ENCODE measurements around the gene ANG.
A peak's percentile ranks its signal among the peaks of the same experiment; 100 is the strongest.
"Not testable (repeated sequence)": the region's sequence is repeated elsewhere in the genome, so short reads cannot be mapped to it uniquely, and the experiment has no call there.

ANG gene

GRCh38 chr14:20688167-20688839 lies at the start of gene ANG:
ANG (plus strand) TSS chr14:20688764; CDS start chr14:20693565, 4,801 bp downstream.
- no peak for DNase-seq

- no peak for DNase-seq
Observed at GRCh38 chr14:20641591-20641990, 47.0 kb upstream of the ANG start, which contains the start of gene OR6S1. OR6S1 (minus strand) TSS chr14:20641691; CDS start chr14:20641691, 0 bp downstream.

GRCh38 chr14:20642182-20642581 lies 46.4 kb upstream of the ANG start:
- no peak for DNase-seq

DNA sequence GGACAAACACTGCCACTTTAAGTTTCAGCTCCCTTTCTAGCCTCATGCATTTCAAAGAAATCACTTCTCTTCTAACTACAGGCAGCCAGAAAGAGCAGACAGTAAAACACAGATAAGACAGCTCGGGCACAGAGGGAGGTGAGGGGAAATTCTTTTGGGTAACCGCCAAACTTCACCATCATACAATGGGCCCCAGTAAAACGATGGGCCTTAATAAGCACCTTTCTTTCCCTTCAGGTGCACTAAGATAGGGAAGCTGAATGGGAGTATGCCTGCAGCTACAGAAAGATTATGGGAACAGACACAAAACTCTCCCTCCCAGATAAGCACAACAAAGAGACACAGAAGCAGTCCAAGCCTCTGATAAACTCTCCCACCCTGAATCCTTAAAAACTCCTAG lies 45.8 kb upstream of the ANG start:
- not testable (repeated sequence) for DNase-seq

GRCh38 chr14:20644520-20644919 lies 44.0 kb upstream of the ANG start:
- DNase-seq: no peak

DNA sequence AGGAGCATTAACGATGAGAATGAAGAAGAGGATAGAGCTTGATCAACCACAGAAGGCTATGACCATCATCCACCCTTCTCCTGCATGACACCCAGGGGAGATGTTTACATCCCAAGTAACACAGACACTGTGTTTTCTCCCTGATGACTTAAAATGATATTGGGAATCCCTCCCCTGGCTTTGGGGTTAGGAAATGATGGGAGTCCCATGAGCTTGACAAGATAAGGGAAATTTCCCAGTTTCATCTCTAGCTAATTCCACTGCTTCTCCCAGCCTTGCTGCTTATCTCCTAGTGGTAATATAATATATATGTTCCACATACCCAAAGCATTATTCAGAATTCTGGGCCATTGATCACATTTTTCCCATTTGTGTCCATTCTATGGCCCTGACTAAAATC lies 43.1 kb upstream of the ANG start:
- DNase-seq: no peak

GRCh38 chr14:20652996-20653975 lies 35.3 kb upstream of the ANG start:
- DNase-seq: peak; percentile 85

GRCh38 chr14:20655851-20656250 lies 32.7 kb upstream of the ANG start:
- DNase-seq: no peak

- DNase-seq: no peak
Observed at GRCh38 chr14:20656274-20656673, 32.3 kb upstream of the ANG start.

DNA sequence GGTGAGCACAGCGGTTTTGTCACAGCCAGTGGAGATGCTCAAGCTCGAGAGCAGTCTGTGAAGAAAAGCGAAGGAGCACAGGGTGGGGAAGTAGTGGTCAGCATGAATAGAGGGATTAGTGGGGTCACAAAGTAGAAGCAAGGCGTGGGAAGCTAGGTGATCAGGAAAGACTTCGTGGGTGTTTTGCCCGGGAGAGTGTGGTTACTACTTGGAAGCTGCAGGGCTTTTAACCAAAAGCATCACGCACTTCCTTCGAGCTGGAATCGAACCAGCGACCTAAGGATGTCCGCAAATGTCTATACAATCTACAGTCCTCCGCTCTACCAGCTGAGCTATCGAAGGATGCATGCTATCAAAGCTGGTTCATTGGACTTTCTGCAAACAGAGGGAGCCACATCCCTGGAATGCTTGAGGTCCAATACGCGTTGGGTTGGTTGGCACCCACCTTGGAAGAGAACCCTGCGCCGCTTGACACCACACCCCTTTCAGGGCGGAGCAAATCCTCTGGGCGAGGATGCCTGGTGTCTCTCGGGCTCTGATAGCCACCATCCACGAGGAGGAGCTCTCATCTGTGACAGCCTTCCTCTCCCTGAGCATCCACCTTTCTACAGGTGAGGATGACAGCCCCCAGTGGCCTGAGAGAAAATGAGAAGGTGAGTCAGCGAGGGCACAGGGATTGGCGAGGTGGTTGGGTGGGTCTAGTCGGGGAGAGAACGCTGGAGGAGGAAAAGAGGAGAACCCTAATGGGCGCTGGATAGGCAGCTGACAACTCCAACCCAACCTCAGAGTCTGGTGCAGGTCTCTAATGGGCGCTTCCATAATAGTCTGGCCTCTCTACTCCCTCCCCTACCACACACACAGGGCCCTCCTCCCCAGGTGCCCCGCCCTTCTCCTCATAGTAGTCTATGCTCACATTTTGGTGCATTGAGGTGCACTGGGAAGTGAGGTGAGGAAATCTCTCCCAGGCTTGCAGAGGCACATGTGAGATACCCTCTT lies 31.1 kb upstream of the ANG start:
- peak; percentile 53 to 62 for DNase-seq

- no peak for DNase-seq
Observed at GRCh38 chr14:20658246-20658645, 30.3 kb upstream of the ANG start.

- no peak for DNase-seq
Observed at GRCh38 chr14:20659336-20659735, 29.2 kb upstream of the ANG start.

GRCh38 chr14:20659813-20660395 lies 28.7 kb upstream of the ANG start:
- no peak for DNase-seq

GRCh38 chr14:20661197-20661596 lies 27.4 kb upstream of the ANG start:
- DNase-seq: no peak

GRCh38 chr14:20662968-20663732 lies 25.4 kb upstream of the ANG start:
- DNase-seq: peak; percentile 90 to 91

GRCh38 chr14:20666400-20666961 lies 22.1 kb upstream of the ANG start:
- not testable (repeated sequence) for DNase-seq

DNA sequence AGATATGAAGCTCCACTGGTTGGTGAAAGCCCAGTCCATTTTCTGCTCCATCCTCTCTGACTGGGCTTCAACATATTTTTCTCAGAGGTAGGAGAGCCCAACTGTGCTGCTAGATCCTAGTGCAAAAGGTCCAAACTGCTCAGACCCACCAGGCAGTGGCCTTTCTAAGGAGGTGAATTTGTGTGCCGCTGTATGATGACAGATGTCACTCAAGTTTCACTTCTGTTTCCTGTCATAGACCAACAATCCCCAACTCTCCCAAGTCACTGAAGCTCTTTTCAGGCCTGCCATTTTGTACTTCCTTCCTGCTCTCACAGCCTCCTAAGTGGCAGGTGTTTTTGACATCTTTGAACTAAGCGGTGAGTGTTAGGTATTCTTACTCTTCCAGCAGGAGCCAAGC lies 20.6 kb upstream of the ANG start:
- peak; percentile 34 to 46 for DNase-seq

DNA sequence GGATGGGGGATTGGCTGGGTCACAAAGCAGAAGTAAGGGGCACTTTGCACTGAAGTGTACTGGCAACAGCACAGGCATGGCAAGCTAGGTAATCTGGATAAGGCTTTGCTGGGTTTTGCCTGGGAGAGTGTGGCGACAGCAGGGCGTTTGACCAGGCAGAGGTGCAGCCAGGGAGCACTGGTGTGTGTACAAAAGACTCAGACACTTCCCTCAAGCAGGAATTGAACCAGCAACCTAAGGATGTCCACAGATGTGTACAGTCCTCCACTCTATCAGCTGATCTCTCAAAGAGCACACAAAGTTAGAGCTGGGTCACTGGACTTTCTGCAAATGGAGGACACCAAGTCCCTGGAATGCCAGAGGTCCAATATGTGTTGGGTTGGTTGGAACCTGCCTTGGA lies 19.6 kb upstream of the ANG start:
- DNase-seq: no peak

DNA sequence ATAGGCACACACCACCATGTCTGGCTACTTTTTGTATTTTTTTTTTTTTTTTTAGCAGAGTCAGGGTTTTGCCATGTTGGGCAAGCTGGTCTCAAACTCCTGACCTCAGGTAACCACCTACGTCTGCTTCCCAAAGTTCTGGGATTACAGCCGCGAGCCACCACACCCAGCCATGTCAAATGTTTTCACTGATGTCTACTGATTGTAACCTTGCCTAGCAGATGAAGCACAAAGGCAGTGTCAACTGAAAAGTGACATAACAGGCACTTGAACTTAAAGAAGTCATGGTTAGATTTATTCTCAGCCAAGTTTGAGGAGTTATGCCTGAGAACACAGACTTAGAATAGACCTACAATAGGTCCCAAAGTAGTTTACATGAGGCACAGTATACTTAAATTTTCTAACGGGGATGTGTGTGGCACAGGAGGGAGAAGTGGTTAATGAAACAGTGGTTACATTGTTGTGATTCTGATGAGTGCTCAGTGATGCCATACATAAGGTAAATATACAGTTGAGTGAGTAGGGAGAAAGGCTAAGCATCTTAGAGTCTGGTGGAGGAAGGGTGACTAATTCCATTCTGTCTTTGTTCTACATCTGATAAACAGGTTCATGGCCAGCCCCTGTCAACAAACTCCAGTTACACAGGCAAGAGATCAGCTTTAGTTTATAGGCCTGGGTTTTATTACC lies 16.8 kb upstream of the ANG start:
- no peak for DNase-seq

DNA sequence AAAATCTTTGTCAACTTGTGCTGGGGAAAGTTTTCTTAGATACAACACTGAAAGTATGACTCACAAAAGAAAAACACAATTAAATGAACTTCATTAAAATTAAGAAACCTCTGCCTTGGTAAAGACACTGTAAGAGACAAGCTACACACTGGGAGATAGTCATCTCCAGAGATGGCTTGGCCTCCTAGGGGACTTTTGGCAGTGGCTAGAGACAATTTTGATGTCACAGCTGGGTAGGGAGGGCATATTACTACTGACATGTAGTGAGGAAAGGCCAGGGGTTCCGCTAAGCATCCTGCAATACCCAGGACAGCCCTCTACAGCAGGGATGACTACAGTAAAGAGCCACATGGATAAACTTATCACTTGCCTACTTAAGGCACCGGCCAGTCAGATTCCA lies 12.9 kb upstream of the ANG start:
- DNase-seq: no peak

Measured in activated T-cell treated with anti-CD3 and anti-CD28 coated beads, Interleukin-2, amount 50 U/mL, for 48 hours (primary cell).